Loucy (cell line): ENCODE measurements around the gene FAM177A1.

Source experiments
- EZH2phosphoT487 ChIP-seq: fragments of 200-600 bp; IDR thresholded peaks from 2 replicates; pipeline ENCODE4 v1.6.1; 2018; ENCODE audit warnings: antibody characterized with exemption, mild to moderate bottlenecking, moderate library complexity, borderline replicate concordance
- TF ChIP-seq, protein P1 (sequence below): fragments of 200-600 bp; sonication (generic); conservative IDR thresholded peaks from 2 replicates; pipeline ENCODE4 v1.5.1; 2014; ENCODE audit warnings: mild to moderate bottlenecking, antibody characterized with exemption, low read length

DNA sequence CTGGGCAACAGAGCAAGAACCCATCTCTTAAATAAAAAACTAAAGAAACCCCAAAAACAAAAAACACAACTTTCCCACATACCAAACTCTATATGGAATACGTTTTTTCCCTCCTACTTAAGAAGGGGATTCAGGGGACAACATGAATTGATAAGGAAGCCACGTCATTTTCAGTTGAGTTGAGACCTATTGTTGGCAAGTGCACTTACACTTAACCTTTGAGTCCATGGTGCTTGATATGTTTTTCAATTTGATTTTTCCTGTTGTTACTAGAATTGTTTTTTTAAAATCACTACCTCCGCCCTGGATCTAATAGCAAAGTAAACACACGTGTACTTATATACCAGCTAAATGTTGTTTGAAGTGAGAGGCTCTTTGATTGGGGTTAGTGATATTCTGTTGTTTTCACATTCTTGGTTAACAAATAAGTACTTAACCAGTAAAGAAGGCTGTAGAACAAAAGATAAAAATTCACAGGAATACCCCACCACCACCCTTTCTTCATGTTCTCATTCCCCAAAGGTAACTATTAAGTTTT, 2.0 kb downstream of the FAM177A1 start:
- TF ChIP-seq, protein P1, sequence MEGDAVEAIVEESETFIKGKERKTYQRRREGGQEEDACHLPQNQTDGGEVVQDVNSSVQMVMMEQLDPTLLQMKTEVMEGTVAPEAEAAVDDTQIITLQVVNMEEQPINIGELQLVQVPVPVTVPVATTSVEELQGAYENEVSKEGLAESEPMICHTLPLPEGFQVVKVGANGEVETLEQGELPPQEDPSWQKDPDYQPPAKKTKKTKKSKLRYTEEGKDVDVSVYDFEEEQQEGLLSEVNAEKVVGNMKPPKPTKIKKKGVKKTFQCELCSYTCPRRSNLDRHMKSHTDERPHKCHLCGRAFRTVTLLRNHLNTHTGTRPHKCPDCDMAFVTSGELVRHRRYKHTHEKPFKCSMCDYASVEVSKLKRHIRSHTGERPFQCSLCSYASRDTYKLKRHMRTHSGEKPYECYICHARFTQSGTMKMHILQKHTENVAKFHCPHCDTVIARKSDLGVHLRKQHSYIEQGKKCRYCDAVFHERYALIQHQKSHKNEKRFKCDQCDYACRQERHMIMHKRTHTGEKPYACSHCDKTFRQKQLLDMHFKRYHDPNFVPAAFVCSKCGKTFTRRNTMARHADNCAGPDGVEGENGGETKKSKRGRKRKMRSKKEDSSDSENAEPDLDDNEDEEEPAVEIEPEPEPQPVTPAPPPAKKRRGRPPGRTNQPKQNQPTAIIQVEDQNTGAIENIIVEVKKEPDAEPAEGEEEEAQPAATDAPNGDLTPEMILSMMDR, result no peak
- TF ChIP-seq EZH2phosphoT487, result no peak
